Upper lobe of left lung (tissue), 6 donors: Measurements from ENCODE around the gene FAM53B. TPM values are rescaled to one million over a fixed set of nuclear protein-coding genes. Genes with fewer than 3 reads are reported as not detected.
A peak's percentile ranks its signal among the peaks of the same experiment; 100 is the strongest.

Experiments
- ATAC-seq, 2 donors: fragments of 200-7000 bp; cut with Tn5 transposase; one replicate each; pipeline ENCODE4 v1.9.1; 2022; ENCODE audit warnings: mild to moderate bottlenecking in 2 of 2, moderate library complexity in 2 of 2; ENCODE audit not compliant: low FRiP score in 2 of 2
- DNase-seq, 2 donors: peaks; one replicate each; pipeline ENCODE4 v3.0.0-alpha.2; 2019 to 2020
- H3K27ac ChIP-seq, 4 donors: fragments of 200-600 bp; sonication (generic); one replicate each; pipeline ENCODE4 v1.5.1; 2016 to 2019
- H3K27me3 ChIP-seq, 4 donors: fragments of 200-600 bp; sonication (generic); one replicate each; pipeline ENCODE4 v1.5.1; 2017 to 2019
- H3K36me3 ChIP-seq, 4 donors: fragments of 200-600 bp; sonication (generic); one replicate each; pipeline ENCODE4 v1.5.1; 2016 to 2019
- H3K4me1 ChIP-seq, 4 donors: fragments of 200-600 bp; sonication (generic); one replicate each; pipeline ENCODE4 v1.5.1; 2018 to 2019
- H3K4me3 ChIP-seq, 4 donors: fragments of 200-600 bp; sonication (generic); one replicate each; pipeline ENCODE4 v1.5.1; 2017 to 2019; ENCODE audit warnings: mild to moderate bottlenecking in 2 of 4, moderate library complexity in 1 of 4
- H3K9me3 ChIP-seq, 4 donors: fragments of 200-600 bp; sonication (generic); one replicate each; pipeline ENCODE4 v1.5.1; 2018 to 2019
- EP300 ChIP-seq, 4 donors: sonication (generic); formaldehyde crosslinking; IDR thresholded peaks; one replicate each; pipeline ENCODE4 v1.5.1; 2017; ENCODE audit warnings: antibody characterized with exemption in 4 of 4, control low read depth in 2 of 4
- POLR2A ChIP-seq, 4 donors: fragments of 450-650 bp; IDR thresholded peaks; one replicate each; pipeline ENCODE4 v1.5.1; 2016 to 2017; ENCODE audit warnings: antibody characterized with exemption in 4 of 4, mild to moderate bottlenecking in 2 of 4
- POLR2AphosphoS5 ChIP-seq, 2 donors: sonication (generic); formaldehyde crosslinking; IDR thresholded peaks; one replicate each; pipeline ENCODE4 v1.5.1; 2017; ENCODE audit warnings: antibody characterized with exemption in 2 of 2
- WGBS, 2 donors: methylation state at CpG; one replicate each; pipeline ENCODE4 v1.1.5; 2017 to 2018; 5-methylcytosine and 5-hydroxymethylcytosine counted together
- total RNA-seq, 6 donors: library from RNA; depleted of rRNA in 4 of 6; stranded (reverse); fragments of >200 nt in 4 of 6; gene quantifications; one replicate each; pipeline versions ENCODE4 v1.1.0 to v1.2.1, GENCODE V29; 2016 to 2021
- TF ChIP-seq, protein P1 (sequence below), 6 experiments: fragments of 450-650 bp in 4 of 6; fragments of 200-600 bp in 2 of 6; sonication (generic) in 2 of 6; IDR thresholded peaks; one replicate each; pipeline ENCODE4 v1.5.1; 2016 to 2019; ENCODE audit warnings: antibody characterized with exemption in 6 of 6
- donor health status: DM: no; HTN: no; CAD: no; lungs with moderate emphysema.
- donor health status: DM: no; HTN: yes; CAD: no; lungs with severe emphysema.

FAM53B gene
- total RNA-seq, 6 donors from 2014 or later, result 35.8 to 62.5 (median 47.8) TPM

DNA sequence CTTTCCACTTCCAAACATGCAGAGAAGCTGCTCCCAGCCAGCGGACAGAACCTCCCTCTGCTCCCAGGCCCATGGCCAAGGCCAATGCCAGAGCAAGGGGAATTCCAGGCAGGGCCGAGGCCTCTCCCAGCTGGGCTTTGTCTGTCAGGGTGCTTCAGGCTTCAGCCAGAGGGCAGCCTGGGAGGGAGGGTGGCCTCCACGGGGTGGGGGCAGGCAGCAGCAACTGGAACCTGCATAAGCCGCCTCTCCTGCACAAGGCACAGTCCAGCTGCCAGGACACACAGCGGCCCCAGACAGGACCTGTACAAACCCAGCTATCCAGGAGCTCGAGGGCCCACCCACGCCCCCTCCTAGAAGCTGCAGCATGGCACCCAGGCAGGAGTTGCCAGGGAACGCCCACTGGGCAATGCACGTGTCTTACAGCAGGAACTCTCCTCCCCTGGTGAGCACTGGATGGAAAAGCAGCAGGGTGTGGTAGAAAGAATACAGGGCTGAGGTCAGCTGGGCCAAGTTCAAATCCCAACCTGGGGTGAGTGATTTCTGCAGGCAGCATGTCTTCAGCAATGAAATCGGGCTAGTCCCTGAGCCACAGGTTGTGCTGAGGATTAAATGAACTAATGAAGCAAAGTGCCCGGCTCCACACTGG, 7.6 kb downstream of the FAM53B start:
- TF ChIP-seq, protein P1, sequence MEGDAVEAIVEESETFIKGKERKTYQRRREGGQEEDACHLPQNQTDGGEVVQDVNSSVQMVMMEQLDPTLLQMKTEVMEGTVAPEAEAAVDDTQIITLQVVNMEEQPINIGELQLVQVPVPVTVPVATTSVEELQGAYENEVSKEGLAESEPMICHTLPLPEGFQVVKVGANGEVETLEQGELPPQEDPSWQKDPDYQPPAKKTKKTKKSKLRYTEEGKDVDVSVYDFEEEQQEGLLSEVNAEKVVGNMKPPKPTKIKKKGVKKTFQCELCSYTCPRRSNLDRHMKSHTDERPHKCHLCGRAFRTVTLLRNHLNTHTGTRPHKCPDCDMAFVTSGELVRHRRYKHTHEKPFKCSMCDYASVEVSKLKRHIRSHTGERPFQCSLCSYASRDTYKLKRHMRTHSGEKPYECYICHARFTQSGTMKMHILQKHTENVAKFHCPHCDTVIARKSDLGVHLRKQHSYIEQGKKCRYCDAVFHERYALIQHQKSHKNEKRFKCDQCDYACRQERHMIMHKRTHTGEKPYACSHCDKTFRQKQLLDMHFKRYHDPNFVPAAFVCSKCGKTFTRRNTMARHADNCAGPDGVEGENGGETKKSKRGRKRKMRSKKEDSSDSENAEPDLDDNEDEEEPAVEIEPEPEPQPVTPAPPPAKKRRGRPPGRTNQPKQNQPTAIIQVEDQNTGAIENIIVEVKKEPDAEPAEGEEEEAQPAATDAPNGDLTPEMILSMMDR (IDR thresholded peaks at IDR 0.05), result peak in 2 of 6 experiments; percentile 5 to 16
- TF ChIP-seq POLR2AphosphoS5 (IDR thresholded peaks at IDR 0.05) (peak; percentile 42 to 76), POLR2A (IDR thresholded peaks at IDR 0.05) (no peak), EP300 (IDR thresholded peaks at IDR 0.05) (peak in 1 of 4 donors; percentile 38)
- Histone ChIP-seq H3K27me3 (no peaks in the 10 kb centered on the region), H3K36me3 (no peaks in the 10 kb centered on the region), H3K4me3 (no peak overlapping the region), H3K27ac (peak overlapping the region; percentile 36 to 91 (median 68)), H3K9me3 (no peaks in the 10 kb centered on the region), H3K4me1 (peaks cover 89 to 99% (median 93%) of the 10 kb centered on the region in 4 donors)
- peak; percentile 82 to 87 for DNase-seq
- 31 to 47% methylated on average over 4 to 10 of the region's 11 CpGs for WGBS, 2 donors
- ATAC-seq, result peak; percentile 45 to 69

DNA sequence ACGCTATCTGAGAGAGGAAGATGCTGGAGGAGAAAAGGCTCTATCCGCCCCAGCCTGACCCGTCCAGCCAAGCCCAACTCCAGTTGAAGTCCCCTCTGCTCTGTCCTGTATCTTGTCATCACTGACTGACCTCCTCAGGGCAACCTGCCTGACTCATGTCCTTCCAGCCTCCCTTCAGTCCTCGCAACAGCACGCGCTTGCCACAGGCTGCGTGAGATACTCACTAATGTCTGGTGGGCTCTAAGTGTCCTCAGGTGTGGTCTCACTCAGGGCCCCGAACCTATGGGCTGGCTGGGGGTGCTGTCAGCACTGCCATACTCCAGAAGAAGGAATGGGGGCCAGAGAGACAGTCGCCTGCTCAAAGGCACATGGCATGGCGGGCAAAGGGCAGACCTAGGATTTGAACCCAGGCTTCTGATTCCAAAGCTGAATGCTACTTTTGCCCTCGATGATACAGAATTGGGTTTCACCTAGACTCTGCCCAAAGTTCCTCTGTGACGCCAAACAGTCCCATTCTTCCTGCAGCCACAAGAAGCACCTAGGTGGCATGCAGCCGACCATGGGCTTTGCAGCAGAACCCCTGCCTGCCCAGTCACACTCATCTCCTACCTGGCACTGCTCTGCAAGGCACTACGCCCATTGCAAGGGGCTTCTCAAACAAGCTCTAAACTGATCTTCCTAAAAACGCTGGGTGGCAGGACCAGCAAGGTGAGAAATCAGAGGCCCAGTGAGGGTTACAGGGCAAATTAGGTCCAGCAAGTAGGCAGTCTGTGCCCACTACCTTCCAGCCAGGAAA, 8.5 kb downstream of the FAM53B start:
- H3K27me3 ChIP-seq, result no peaks in the 10 kb centered on the region
- DNase-seq, result no peak
- TF ChIP-seq POLR2AphosphoS5 (IDR thresholded peaks at IDR 0.05), result no peak
- TF ChIP-seq, protein P1 (IDR thresholded peaks at IDR 0.05), result no peak
- TF ChIP-seq POLR2A (IDR thresholded peaks at IDR 0.05), result no peak
- TF ChIP-seq EP300 (IDR thresholded peaks at IDR 0.05), result no peak
- ATAC-seq, result no peak
- peaks cover 82 to 97% (median 89%) of the 10 kb centered on the region in 4 donors for H3K4me1 ChIP-seq
- H3K27ac ChIP-seq, result peak overlapping the region; percentile 36 to 91 (median 68)
- no peaks in the 10 kb centered on the region for H3K9me3 ChIP-seq
- no peaks in the 10 kb centered on the region for H3K36me3 ChIP-seq
- H3K4me3 ChIP-seq, result no peak overlapping the region
- WGBS, 2 donors, result 89 to 90% methylated on average over 15 of the region's 15 CpGs

DNA sequence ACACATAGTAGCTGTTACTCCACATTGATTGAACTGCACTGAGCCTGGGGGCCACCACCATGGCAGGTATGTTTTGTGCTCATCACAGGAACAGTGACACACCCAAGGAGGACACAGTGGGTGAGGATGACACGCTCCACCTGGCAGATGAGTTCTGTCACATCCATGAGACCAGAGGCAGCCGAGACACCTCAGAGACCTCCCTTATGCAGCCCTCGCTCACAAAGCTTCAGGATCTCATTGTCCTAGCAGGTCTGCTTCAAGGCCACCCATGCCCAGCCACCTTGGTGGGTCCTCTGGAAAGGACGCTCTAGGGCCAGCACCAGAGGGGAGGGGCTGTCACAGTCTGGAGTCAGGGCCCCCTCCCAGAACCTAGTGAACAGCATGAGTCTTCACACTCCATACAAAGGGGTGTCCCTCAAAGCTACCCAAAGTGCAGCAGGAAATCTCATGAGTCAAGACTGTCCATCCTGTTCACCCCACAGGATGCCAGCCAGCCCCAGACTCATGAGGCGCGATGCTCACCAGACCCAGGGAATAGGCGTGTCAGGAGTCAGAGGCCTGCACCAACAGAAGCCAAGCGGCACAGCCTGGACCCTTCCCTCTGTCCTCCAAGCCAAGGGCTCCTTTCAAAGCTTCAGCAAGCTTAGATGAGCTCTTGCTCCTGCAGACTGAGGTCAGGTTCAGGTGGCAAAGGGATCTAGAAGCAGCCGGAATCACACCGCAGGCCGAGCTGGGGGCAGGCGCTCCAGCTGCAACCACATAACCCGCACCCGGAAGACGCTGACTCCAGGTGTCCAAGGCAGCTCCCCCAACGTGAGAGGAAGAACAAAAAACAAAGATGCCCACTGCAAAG, 9.6 kb downstream of the FAM53B start:
- Histone ChIP-seq H3K4me1 (peaks cover 74 to 96% (median 84%) of the 10 kb centered on the region in 4 donors), H3K36me3 (no peaks in the 10 kb centered on the region), H3K27me3 (no peaks in the 10 kb centered on the region), H3K4me3 (no peak overlapping the region), H3K9me3 (no peaks in the 10 kb centered on the region), H3K27ac (peak overlapping the region in 3 of 4 donors; percentile 61 to 74 (median 68))
- DNase-seq (no peak), ATAC-seq (no peak)
- TF ChIP-seq EP300 (IDR thresholded peaks at IDR 0.05) (no peak), POLR2A (IDR thresholded peaks at IDR 0.05) (no peak), POLR2AphosphoS5 (IDR thresholded peaks at IDR 0.05) (no peak)
- TF ChIP-seq, protein P1 (IDR thresholded peaks at IDR 0.05), result no peak
- 84 to 88% methylated on average over 14 to 16 of the region's 16 CpGs for WGBS, 2 donors

DNA sequence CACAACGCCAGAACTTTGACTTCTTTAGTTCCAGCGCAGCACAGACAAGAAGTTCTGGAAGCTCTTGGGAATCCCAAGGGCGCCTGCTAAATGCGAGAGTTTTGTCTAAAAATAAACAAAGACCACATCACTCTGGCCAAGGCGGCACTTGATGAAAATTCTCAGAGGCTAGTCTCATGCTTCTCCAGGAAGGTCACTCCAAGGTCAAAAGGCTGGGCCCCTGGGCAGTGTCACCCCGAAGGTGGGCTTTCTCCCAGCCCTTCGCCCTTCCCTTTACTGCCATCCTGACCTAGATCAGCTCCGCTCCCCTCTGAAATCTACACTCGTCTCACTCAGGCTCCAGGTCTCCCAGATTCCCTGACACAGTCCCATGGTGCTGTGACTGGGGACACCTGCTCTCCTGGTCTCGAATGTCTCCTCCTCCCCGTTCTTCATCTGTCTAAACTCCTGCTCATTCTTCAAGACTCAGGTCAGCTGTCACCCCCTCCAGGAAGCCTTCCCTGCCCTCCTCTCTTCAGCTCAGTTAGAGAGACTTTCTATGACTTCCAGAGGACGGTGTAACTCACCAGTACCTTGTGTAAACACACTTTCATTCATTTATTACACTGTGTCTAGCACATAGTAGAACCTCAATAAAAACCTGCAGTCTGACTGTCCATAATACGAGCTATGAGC, 10.5 kb downstream of the FAM53B start:
- peaks cover 74 to 97% (median 84%) of the 10 kb centered on the region in 4 donors for H3K4me1 ChIP-seq
- 57 to 62% methylated on average over 13 of the region's 13 CpGs for WGBS, 2 donors
- H3K27me3 ChIP-seq, result no peaks in the 10 kb centered on the region
- no peaks in the 10 kb centered on the region for H3K36me3 ChIP-seq
- TF ChIP-seq POLR2AphosphoS5 (IDR thresholded peaks at IDR 0.05), result no peak
- no peak for TF ChIP-seq POLR2A (IDR thresholded peaks at IDR 0.05)
- TF ChIP-seq, protein P1 (IDR thresholded peaks at IDR 0.05), result no peak
- no peak for TF ChIP-seq EP300 (IDR thresholded peaks at IDR 0.05)
- no peak for ATAC-seq
- H3K9me3 ChIP-seq, result no peaks in the 10 kb centered on the region
- no peak for DNase-seq
- peak overlapping the region; percentile 56 to 74 (median 64) for H3K27ac ChIP-seq
- H3K4me3 ChIP-seq, result no peak overlapping the region
